ENCODE data around the gene MSTN.

Gene MSTN

DNA sequence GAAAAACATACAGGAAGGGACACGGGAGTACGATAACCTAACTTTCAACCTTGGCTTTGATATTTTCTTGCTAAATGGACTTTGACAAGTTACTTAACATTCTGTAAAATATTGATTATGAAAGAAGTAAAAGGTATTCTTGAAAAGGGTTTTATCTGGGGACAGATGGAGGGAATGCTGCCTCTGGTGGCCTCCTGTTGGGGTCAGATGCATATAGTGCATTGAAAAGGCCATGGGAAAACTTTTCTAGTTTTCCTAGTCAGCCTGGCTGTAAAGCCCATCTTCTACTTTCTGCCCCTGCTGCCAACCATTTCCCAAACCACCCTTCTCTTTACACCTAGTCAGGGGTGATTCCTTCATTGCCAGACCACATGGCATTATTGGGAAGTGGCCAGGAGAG lies 22.2 kb upstream of the MSTN start:
- Histone ChIP-seq H3K4me3 (ENCODE audit: low read length, poor library complexity, severe bottlenecking) (no peak overlapping the region), H3K36me3 (ENCODE audit: insufficient read depth, low read length) (no peaks in the 10 kb centered on the region), H3K9me2 (replicated peaks; ENCODE audit: low read depth, low read length) (no peaks in the 10 kb centered on the region), H3K4me1 (ENCODE audit: insufficient read depth, low read length, poor library complexity, severe bottlenecking) (no peaks in the 10 kb centered on the region), H2AFZ (ENCODE audit: low read length) (no peak overlapping the region), H3F3A (ENCODE audit: low read depth) (no peaks in the 10 kb centered on the region), H3K79me2 (ENCODE audit: insufficient read depth, low read length) (no peaks in the 10 kb centered on the region), H4K20me1 (ENCODE audit: insufficient read depth, low read length, poor library complexity, severe bottlenecking) (no peaks in the 10 kb centered on the region), H3K9me3 (ENCODE audit: insufficient read depth, low read depth, low read length) (no peaks in the 10 kb centered on the region), H3K27me3 (ENCODE audit: insufficient read depth, low read length, poor library complexity, severe bottlenecking) (no peaks in the 10 kb centered on the region), H3K9ac (ENCODE audit: low read depth, low read length, poor library complexity, severe bottlenecking) (no peak overlapping the region), H3K4me2 (ENCODE audit: low read depth, low read length, poor library complexity, severe bottlenecking) (no peak overlapping the region)
- TF ChIP-seq, protein P1, sequence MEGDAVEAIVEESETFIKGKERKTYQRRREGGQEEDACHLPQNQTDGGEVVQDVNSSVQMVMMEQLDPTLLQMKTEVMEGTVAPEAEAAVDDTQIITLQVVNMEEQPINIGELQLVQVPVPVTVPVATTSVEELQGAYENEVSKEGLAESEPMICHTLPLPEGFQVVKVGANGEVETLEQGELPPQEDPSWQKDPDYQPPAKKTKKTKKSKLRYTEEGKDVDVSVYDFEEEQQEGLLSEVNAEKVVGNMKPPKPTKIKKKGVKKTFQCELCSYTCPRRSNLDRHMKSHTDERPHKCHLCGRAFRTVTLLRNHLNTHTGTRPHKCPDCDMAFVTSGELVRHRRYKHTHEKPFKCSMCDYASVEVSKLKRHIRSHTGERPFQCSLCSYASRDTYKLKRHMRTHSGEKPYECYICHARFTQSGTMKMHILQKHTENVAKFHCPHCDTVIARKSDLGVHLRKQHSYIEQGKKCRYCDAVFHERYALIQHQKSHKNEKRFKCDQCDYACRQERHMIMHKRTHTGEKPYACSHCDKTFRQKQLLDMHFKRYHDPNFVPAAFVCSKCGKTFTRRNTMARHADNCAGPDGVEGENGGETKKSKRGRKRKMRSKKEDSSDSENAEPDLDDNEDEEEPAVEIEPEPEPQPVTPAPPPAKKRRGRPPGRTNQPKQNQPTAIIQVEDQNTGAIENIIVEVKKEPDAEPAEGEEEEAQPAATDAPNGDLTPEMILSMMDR (conservative IDR thresholded peaks at IDR 0.05; ENCODE audit: low read length): no peak; the same call in 1 of the 2 replicates
- TF ChIP-seq EZH2phosphoT487 (IDR thresholded peaks at IDR 0.05; ENCODE audit: borderline replicate concordance): no peak

DNA sequence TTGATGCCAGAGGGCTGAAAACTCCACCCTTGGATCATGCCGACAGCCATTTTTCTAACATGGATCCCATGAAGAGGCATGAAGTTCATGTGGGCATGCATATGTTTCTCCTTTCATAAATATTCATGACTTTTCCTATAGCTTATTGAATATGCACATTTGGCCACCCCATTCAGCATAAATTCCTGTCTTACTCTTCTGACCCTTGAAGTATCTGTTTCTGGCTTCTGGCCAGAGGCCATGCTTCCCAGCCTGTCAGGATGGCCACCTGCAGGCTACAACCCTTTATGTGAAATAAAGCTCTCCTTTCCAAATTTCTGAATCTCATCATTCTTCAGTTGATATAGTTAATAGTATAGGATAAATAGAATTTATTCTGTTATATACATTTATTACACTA lies 19.6 kb upstream of the MSTN start:
- no peak overlapping the region for H2AFZ ChIP-seq (ENCODE audit: low read length)
- TF ChIP-seq, protein P1 (conservative IDR thresholded peaks at IDR 0.05; ENCODE audit: low read length): no peak
- TF ChIP-seq EZH2phosphoT487 (IDR thresholded peaks at IDR 0.05; ENCODE audit: borderline replicate concordance): no peak
- no peaks in the 10 kb centered on the region for H3K27me3 ChIP-seq (ENCODE audit: insufficient read depth, low read length, poor library complexity, severe bottlenecking)
- H3K4me3 ChIP-seq (ENCODE audit: low read length, poor library complexity, severe bottlenecking): no peak overlapping the region
- H3F3A ChIP-seq (ENCODE audit: low read depth): no peaks in the 10 kb centered on the region
- H3K4me2 ChIP-seq (ENCODE audit: low read depth, low read length, poor library complexity, severe bottlenecking): no peak overlapping the region
- H3K9ac ChIP-seq (ENCODE audit: low read depth, low read length, poor library complexity, severe bottlenecking): no peak overlapping the region
- H4K20me1 ChIP-seq (ENCODE audit: insufficient read depth, low read length, poor library complexity, severe bottlenecking): no peaks in the 10 kb centered on the region
- no peaks in the 10 kb centered on the region for H3K79me2 ChIP-seq (ENCODE audit: insufficient read depth, low read length)
- no peaks in the 10 kb centered on the region for H3K9me2 ChIP-seq (replicated peaks; ENCODE audit: low read depth, low read length)
- H3K9me3 ChIP-seq (ENCODE audit: insufficient read depth, low read depth, low read length): no peaks in the 10 kb centered on the region
- no peaks in the 10 kb centered on the region for H3K4me1 ChIP-seq (ENCODE audit: insufficient read depth, low read length, poor library complexity, severe bottlenecking)
- no peaks in the 10 kb centered on the region for H3K36me3 ChIP-seq (ENCODE audit: insufficient read depth, low read length)

DNA sequence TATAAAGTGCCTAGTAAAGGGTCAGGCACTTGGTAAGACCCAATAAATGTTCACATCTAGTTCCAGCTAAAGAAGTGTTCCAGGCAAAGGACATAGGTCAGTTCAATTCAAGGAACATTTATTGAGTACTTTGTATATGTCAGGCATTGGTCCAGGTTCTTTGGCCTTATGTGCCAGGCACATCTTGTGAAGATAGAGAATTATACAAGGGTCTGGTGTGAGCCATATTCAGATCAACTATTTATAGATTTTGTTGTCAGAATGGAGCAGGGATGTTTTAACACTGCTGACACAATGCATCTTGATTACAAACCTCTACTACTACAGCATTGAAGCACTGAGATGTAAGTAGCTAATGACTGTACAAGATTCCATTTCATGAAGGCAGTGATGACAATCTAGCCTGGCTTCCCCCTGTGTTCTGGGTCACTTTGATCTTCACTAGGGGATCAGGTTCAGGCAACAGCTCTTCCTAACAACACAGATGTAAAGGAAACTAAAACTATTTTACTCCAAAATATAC lies 18.1 kb upstream of the MSTN start:
- H3K79me2 ChIP-seq (ENCODE audit: insufficient read depth, low read length): no peaks in the 10 kb centered on the region
- no peak for TF ChIP-seq EZH2phosphoT487 (IDR thresholded peaks at IDR 0.05; ENCODE audit: borderline replicate concordance)
- TF ChIP-seq, protein P1 (conservative IDR thresholded peaks at IDR 0.05; ENCODE audit: low read length): no peak
- no peak overlapping the region for H2AFZ ChIP-seq (ENCODE audit: low read length)
- H3K9me3 ChIP-seq (ENCODE audit: insufficient read depth, low read depth, low read length): 0 out of 2 replicates have a peak, but pooled peaks cover 5% of the 10 kb centered on the region
- no peaks in the 10 kb centered on the region for H3K36me3 ChIP-seq (ENCODE audit: insufficient read depth, low read length)
- H3K9ac ChIP-seq (ENCODE audit: low read depth, low read length, poor library complexity, severe bottlenecking): no peak overlapping the region
- no peaks in the 10 kb centered on the region for H3K9me2 ChIP-seq (replicated peaks; ENCODE audit: low read depth, low read length)
- no peak overlapping the region for H3K4me3 ChIP-seq (ENCODE audit: low read length, poor library complexity, severe bottlenecking)
- no peak overlapping the region for H3K4me2 ChIP-seq (ENCODE audit: low read depth, low read length, poor library complexity, severe bottlenecking)
- no peaks in the 10 kb centered on the region for H3K4me1 ChIP-seq (ENCODE audit: insufficient read depth, low read length, poor library complexity, severe bottlenecking)
- no peaks in the 10 kb centered on the region for H3K27me3 ChIP-seq (ENCODE audit: insufficient read depth, low read length, poor library complexity, severe bottlenecking)
- H3F3A ChIP-seq (ENCODE audit: low read depth): no peaks in the 10 kb centered on the region
- H4K20me1 ChIP-seq (ENCODE audit: insufficient read depth, low read length, poor library complexity, severe bottlenecking): no peaks in the 10 kb centered on the region
